ENCODE measurements around the gene CNTN5.
"Not testable (repeated sequence)": the region's sequence is repeated elsewhere in the genome, so short reads cannot be mapped to it uniquely, and the experiment has no call there.

CNTN5 gene

GRCh38 chr11:99708928-99709672, 688.4 kb downstream of the CNTN5 start:
- DNase-seq (ENCODE audit: low read depth in 2 of 2, low spot score in 1 of 2), result no peak

GRCh38 chr11:99716302-99716701, 695.6 kb downstream of the CNTN5 start:
- DNase-seq (ENCODE audit: low read depth in 2 of 2, low spot score in 1 of 2), result no peak

- no peak for DNase-seq (ENCODE audit: low read depth in 2 of 2, low spot score in 1 of 2)
Measured at GRCh38 chr11:99718291-99718690, 697.5 kb downstream of the CNTN5 start.

- DNase-seq (ENCODE audit: low read depth in 2 of 2, low spot score in 1 of 2), result no peak
Measured at GRCh38 chr11:99739464-99740089, 718.8 kb downstream of the CNTN5 start.

DNA sequence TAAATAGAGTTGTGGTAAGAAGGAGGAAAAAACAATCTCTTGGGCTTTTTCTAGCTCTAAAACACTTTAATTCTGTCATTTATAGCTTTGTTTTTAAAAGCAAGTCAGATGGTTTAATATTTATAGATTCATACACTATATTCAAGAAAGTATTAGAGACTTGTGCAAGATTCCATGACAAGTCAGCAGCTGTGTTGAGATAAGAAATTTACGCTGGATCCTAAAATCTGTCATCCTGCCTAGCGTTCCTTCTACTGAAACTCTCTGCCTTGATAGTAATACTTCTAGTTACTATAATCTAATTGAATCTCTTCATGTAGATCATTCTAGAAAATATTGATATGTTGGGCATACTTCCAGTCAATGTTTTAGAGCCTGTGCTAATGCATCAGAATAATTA, 721.8 kb downstream of the CNTN5 start:
- DNase-seq (ENCODE audit: low read depth in 2 of 2, low spot score in 1 of 2), result no peak

- DNase-seq (ENCODE audit: low read depth in 2 of 2, low spot score in 1 of 2), result no peak
Measured at GRCh38 chr11:99759787-99760186, 739.0 kb downstream of the CNTN5 start.

- no peak for DNase-seq (ENCODE audit: low read depth in 2 of 2, low spot score in 1 of 2)
Measured at GRCh38 chr11:99766811-99767210, 746.1 kb downstream of the CNTN5 start.

GRCh38 chr11:99773646-99774045, 752.9 kb downstream of the CNTN5 start:
- DNase-seq (ENCODE audit: low read depth in 2 of 2, low spot score in 1 of 2), result no peak

- DNase-seq (ENCODE audit: low read depth in 2 of 2, low spot score in 1 of 2), result no peak
Measured at GRCh38 chr11:99781074-99781473, 760.3 kb downstream of the CNTN5 start.

DNA sequence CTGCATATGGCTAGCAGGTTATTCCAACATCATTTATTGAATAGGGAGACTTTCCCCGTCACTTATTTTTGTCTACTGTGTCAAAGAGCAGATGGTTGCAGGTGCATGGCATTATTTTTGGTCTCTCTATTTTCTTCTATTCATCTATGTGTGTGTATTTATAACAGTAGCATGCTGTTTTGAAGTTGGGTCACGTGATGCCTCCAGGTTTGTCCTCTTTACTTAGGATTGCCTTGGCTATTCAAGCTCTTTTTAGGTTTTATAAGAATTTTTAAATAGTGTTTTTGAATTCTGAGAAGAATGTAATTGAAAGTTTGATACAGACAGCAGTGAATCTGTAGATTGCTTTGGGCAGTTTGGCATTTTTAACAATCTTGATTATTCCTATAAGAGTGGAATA, 770.6 kb downstream of the CNTN5 start:
- DNase-seq (ENCODE audit: low read depth in 2 of 2, low spot score in 1 of 2), result no peak

DNA sequence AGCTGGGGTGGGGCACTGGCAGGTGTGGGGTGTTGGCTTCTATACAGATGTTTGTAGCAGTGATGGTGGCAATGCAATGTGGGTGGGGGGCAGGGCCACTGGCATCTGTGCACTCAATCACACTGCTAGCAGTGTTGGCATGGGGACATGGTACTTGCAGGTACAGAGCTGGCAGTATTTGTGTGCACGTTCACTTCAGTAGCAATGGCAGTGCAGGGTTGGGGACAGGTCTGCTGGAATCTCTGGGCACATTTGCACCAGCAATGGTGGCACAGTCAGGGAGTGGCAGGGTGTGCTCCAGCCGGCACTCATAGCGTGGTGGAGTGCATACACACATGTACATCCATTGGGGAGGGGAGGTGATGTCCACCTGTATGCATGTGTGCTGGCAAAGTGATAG, 775.2 kb downstream of the CNTN5 start:
- DNase-seq (ENCODE audit: low read depth in 2 of 2, low spot score in 1 of 2), result no peak

DNA sequence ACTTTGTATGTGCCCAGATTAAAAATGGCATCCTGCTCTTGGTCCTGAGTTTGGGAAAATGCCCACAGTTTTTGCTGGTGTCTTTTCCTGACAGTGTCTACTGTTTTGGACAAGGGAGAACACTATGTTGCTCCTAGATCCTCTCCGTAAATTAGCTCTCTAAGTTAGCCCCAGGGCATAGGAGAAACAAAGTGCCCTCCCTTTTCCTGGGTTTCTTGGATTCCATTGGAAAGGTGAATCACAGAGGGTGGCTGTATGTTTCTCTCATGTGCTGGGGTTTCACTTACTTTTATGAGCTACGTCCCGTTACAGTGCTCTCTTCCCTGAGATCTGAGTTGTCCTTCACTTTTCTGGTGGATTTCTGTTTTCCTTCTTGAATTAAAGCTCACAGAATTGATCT, 782.8 kb downstream of the CNTN5 start:
- no peak for DNase-seq (ENCODE audit: low read depth in 2 of 2, low spot score in 1 of 2)

GRCh38 chr11:99812516-99812915, 791.8 kb downstream of the CNTN5 start:
- DNase-seq (ENCODE audit: low read depth in 2 of 2, low spot score in 1 of 2), result no peak

- DNase-seq (ENCODE audit: low read depth in 2 of 2, low spot score in 1 of 2), result no peak
Measured at GRCh38 chr11:99814021-99814420, 793.3 kb downstream of the CNTN5 start.

- no peak for DNase-seq (ENCODE audit: low read depth in 2 of 2, low spot score in 1 of 2)
Measured at GRCh38 chr11:99814738-99815137, 794.0 kb downstream of the CNTN5 start.

DNA sequence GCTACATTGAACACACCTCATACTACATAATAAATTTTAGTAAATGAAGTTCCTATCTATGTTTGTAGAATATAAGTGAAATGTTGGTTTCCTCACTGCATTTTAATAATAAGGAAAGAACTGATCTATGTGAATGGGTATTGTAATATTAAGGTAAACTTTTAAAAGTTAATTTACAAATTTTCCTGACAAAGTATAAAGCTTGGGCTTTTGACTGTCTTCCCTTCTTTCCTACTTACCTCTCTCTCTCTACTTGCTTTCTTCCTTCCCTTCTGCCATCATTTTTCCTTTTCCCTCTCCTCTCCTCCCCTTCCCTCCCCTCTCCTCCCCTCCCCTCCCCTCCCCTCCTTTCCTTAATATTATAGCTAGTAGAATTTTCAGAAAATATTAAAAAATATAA, 798.2 kb downstream of the CNTN5 start:
- no peak for DNase-seq (ENCODE audit: low read depth in 2 of 2, low spot score in 1 of 2)

DNA sequence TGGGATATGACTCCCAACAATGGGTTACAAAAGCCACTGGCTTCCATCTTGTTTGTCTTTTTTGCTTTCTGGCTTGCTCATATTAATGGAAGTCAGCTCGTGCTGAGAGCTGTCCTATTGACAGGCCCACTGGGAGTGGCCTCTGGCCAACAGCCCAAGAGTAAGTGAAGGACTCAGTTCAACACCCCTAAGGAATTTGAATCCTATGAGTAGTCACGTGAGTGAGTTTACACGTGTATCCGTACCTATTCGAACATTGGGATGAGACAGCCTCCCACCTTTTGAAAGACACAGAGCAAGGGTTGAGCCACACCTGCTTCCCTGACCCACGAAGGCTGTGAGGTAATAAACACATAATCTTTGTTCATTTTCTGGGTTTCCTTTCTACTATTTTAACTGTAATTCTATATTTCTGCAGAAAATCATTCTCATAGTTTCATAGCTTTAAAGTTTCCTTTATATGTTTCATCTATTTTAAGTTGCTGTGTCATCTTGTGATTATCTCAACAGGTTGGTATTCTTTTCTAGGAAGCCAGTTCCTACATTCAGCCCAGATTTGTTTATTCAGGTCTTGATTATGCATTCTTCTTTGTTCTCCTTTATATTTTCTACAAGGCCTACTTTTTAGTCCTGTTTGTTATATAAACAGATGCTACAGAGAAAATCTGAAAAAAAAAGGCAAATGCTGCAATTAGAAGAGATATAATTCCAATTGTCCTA, 802.3 kb downstream of the CNTN5 start:
- no peak for DNase-seq (ENCODE audit: low read depth in 2 of 2, low spot score in 1 of 2)

DNA sequence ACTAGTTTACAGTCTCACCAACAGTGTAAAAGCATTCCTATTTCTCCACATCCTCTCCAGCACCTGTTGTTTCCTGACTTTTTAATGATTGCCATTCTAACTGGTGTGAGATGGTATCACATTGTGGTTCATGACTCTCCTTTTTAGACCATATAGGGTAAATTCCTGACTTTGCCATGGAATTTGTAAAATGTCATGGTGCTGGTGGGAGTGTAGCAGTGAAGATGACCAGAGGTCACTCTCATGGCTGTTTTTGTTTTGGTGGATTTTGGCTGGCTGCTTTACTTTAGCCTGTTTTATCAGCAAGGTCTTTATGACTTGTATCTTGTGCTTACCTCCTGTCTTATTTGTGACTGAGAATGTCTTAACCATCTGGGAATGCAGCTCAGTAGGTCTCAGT, 816.0 kb downstream of the CNTN5 start:
- not testable (repeated sequence) for DNase-seq (ENCODE audit: low read depth in 2 of 2, low spot score in 1 of 2)

- DNase-seq (ENCODE audit: low read depth in 2 of 2, low spot score in 1 of 2), result no peak
Measured at GRCh38 chr11:99841885-99842284, 821.1 kb downstream of the CNTN5 start.

GRCh38 chr11:99865951-99866350, 845.2 kb downstream of the CNTN5 start:
- no peak for DNase-seq (ENCODE audit: low read depth in 2 of 2, low spot score in 1 of 2)

- no peak for DNase-seq (ENCODE audit: low read depth in 2 of 2, low spot score in 1 of 2)
Measured at GRCh38 chr11:99881610-99882009, 860.9 kb downstream of the CNTN5 start.

- no peak for DNase-seq (ENCODE audit: low read depth in 2 of 2, low spot score in 1 of 2)
Measured at GRCh38 chr11:99884750-99885149, 864.0 kb downstream of the CNTN5 start.
